22Rv1 (cell line): ENCODE data around the gene RBM19.

Experiments
- CTCF ChIP-seq: fragments of 450-650 bp; IDR thresholded peaks from 2 replicates; pipeline ENCODE4 v1.5.1; 2017; ENCODE audit warnings: mild to moderate bottlenecking
- ZFX ChIP-seq: fragments of 450-650 bp; IDR thresholded peaks from 2 replicates; pipeline ENCODE4 v1.6.1; 2017; ENCODE audit warnings: antibody characterized with exemption, borderline replicate concordance

DNA sequence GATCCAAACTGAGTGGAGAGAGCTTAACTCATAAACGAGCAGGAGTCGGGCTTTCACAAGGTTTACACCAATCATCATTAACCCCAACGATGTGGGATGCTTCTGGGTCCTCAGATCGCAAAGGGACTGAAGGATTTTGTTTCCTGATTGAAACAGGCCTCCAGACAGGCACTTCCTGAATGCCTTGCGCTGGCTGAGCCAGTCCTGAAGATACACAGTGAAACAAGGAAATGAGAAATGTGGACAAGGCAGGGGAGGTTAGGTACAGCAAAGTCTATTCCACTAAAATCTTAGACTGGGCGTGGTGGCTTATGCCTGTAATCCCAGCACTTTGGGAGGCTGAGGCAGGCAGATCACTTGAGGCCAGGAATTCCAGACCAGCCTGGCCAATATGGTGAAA is 30.7 kb downstream of the RBM19 start:
- TF ChIP-seq CTCF: no peak
- no peak for TF ChIP-seq ZFX
